IMR-90 (cell line): ENCODE measurements around the gene PRXL2C.

ENCODE experiments used
- POLR2A ChIP-seq: IDR thresholded peaks from 2 replicates; pipeline ENCODE4 v1.6.1; 2012; ENCODE audit warnings: mild to moderate bottlenecking, low read depth, low read length
- RAD21 ChIP-seq: IDR thresholded peaks from 2 replicates; pipeline ENCODE4 v1.6.1; 2012; ENCODE audit warnings: low read length, improper control_type of control experiment
- TF ChIP-seq, protein P1 (sequence below): conservative IDR thresholded peaks from 2 replicates; pipeline ENCODE4 v1.5.1; 2012; ENCODE audit warnings: mild to moderate bottlenecking, low read depth, low read length, improper control_type of control experiment

DNA sequence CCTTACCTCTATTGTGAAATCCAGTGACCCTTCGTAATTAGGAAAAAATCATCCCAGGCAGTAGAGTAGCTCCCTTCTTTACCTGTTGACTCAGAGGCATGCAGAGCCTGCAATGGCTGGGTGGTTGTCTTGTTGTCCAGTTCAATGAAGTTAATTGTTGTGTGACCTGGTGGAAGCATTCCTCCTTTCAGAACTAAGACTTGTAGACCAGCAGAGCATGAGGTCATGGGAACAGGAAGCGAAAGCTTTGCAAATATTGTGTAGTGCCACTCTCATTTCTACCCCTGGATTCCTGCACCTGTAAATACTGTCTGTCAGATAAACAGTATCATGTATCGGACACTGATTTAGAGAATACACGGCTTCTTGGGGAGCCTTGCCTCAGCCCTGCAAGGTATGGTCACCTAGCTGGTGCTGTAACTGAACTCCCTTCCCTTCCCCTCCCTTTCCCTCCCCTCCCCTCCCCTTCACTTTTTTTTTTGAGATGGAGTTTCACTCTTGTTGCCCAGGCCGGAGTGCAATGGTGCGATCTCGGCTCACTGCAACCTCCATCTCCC, 5.7 kb upstream of the PRXL2C start:
- no peak for TF ChIP-seq POLR2A
- TF ChIP-seq, protein P1, sequence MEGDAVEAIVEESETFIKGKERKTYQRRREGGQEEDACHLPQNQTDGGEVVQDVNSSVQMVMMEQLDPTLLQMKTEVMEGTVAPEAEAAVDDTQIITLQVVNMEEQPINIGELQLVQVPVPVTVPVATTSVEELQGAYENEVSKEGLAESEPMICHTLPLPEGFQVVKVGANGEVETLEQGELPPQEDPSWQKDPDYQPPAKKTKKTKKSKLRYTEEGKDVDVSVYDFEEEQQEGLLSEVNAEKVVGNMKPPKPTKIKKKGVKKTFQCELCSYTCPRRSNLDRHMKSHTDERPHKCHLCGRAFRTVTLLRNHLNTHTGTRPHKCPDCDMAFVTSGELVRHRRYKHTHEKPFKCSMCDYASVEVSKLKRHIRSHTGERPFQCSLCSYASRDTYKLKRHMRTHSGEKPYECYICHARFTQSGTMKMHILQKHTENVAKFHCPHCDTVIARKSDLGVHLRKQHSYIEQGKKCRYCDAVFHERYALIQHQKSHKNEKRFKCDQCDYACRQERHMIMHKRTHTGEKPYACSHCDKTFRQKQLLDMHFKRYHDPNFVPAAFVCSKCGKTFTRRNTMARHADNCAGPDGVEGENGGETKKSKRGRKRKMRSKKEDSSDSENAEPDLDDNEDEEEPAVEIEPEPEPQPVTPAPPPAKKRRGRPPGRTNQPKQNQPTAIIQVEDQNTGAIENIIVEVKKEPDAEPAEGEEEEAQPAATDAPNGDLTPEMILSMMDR, result no peak
- TF ChIP-seq RAD21, result no peak
